GM19025 (cell line): Measurements from ENCODE around the gene DHX16.

Source experiments
- ATAC-seq: cut with Tn5 transposase; IDR thresholded peaks from one replicate; pipeline ENCODE4 v1.9.1; 2021; ENCODE audit warnings: mild to moderate bottlenecking, low read depth, moderate library complexity; ENCODE audit not compliant: unreplicated experiment

Gene DHX16

GRCh38 chr6:30700340-30700739 is 27.5 kb upstream of the DHX16 start:
- ATAC-seq: no peak

- ATAC-seq: no peak
Measured at GRCh38 chr6:30696432-30696831, 23.6 kb upstream of the DHX16 start.

- ATAC-seq: no peak
Measured at GRCh38 chr6:30691208-30691847, 18.5 kb upstream of the DHX16 start.

GRCh38 chr6:30690403-30691207 is 17.8 kb upstream of the DHX16 start, which contains the start of gene NRM:
Gene NRM, minus strand, starts transcription at chr6:30690984. Its CDS starts 10 bp downstream, at chr6:30690974.
- ATAC-seq: no peak

- ATAC-seq: no peak
Measured at GRCh38 chr6:30689985-30690384, 17.2 kb upstream of the DHX16 start.

- no peak for ATAC-seq
Measured at GRCh38 chr6:30689022-30689865, 16.4 kb upstream of the DHX16 start.

- ATAC-seq: no peak
Measured at GRCh38 chr6:30688569-30688968, 15.8 kb upstream of the DHX16 start.

- no peak for ATAC-seq
Measured at GRCh38 chr6:30687659-30688431, 15.0 kb upstream of the DHX16 start.

- peak; percentile 55 for ATAC-seq
Measured at GRCh38 chr6:30686908-30687658, 14.3 kb upstream of the DHX16 start.

- ATAC-seq: peak; percentile 17
Measured at GRCh38 chr6:30686009-30686907, 13.5 kb upstream of the DHX16 start, which contains the start of gene PPP1R18. Gene PPP1R18, minus strand, starts transcription at chr6:30686645. Its CDS starts 627 bp downstream, at chr6:30686018.

- no peak for ATAC-seq
Measured at GRCh38 chr6:30685157-30686008, 12.6 kb upstream of the DHX16 start.

GRCh38 chr6:30684386-30685156 is 11.8 kb upstream of the DHX16 start:
- no peak for ATAC-seq

- no peak for ATAC-seq
Measured at GRCh38 chr6:30683980-30684338, 11.2 kb upstream of the DHX16 start.

GRCh38 chr6:30683183-30683979 is 10.6 kb upstream of the DHX16 start:
- ATAC-seq: no peak

- ATAC-seq: peak; percentile 28
Measured at GRCh38 chr6:30682143-30683117, 9.6 kb upstream of the DHX16 start.
